Kidney tubule cell (primary cell): Measurements from ENCODE around the gene AADACL3.
A peak's percentile ranks its signal among the peaks of the same experiment; 100 is the strongest.
"Not testable (repeated sequence)": the region's sequence is repeated elsewhere in the genome, so short reads cannot be mapped to it uniquely, and the experiment has no call there.

Source experiments
- DNase-seq: peaks from one replicate; pipeline ENCODE4 v3.0.0-alpha.2; 2018; ENCODE audit warnings: low spot score

Gene AADACL3, protein sequence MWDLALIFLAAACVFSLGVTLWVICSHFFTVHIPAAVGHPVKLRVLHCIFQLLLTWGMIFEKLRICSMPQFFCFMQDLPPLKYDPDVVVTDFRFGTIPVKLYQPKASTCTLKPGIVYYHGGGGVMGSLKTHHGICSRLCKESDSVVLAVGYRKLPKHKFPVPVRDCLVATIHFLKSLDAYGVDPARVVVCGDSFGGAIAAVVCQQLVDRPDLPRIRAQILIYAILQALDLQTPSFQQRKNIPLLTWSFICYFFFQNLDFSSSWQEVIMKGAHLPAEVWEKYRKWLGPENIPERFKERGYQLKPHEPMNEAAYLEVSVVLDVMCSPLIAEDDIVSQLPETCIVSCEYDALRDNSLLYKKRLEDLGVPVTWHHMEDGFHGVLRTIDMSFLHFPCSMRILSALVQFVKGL

GRCh38 chr1:12715896-12716437 lies at the start of gene AADACL3:
TSS of gene AADACL3 (plus strand) at chr1:12716110. CDS start at chr1:12716177, 67 bp downstream.
- DNase-seq = peak; percentile 11

- DNase-seq = no peak
Observed at GRCh38 chr1:12666141-12666735, 49.7 kb upstream of the AADACL3 start.

DNA sequence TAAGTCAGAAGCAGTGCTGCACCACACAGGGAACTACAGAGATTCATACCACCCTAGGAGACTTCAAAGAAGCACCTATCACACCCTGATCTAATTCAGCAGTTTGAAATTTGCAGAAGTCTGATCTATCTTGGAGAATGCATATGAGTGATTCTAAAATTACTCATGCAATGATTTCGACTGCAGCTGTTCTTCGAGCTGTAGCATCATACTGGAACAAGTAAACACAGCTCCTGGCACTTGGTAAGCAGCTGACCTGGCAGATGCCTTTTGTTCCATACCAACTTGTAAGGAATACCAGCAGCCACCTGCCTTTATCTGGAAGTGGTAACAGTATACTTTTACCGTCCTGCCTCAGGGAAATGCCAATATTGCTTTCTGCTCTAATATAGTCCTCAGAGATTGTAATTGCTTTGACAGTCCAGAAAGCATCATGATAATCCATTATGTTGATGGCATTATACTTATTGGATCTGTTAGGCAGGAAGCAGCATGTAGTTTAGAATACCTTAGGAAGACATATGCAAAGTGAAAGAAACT lies 46.3 kb upstream of the AADACL3 start:
- DNase-seq = no peak

- DNase-seq = no peak
Observed at GRCh38 chr1:12674358-12674757, 41.6 kb upstream of the AADACL3 start.

DNA sequence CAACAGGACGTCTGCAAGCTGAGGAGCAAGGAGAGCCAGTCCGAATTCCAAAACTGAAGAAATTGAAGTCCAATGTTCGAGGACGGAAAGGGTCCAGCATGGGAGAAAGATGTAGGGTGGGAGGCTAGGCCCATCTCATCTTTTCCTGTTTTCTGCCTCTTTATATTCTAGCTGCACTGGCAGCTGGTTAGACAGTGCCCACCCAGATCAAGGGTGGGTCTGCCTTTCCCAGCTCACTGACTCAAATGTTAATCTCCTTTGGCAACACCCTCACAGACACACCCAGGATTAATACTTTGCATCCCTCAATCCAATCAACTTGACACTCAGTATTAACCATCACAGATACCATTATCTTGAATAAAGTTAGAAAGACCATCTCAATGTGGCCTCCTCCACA lies 39.8 kb upstream of the AADACL3 start:
- not testable (repeated sequence) for DNase-seq

DNA sequence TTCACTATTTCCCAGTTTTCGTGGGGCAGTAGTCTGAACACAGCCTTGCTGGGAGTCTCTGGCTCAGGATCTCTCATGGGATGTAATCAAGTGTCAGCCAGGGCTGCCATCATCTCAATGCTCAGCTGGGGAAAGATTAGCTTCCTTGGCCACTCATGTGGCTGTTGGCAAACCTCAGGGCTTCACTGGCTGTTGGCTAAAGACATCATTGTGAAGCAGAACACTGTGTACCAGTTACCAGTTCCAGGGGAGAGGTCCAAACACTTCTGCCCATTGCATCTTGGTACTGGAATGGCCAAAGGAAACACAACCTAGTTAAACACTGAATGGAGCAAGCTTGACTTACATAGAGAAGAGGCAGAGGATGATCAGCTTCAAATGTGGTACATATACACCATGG lies 38.3 kb upstream of the AADACL3 start:
- DNase-seq = no peak

GRCh38 chr1:12678350-12678749 lies 37.6 kb upstream of the AADACL3 start:
- no peak for DNase-seq

DNA sequence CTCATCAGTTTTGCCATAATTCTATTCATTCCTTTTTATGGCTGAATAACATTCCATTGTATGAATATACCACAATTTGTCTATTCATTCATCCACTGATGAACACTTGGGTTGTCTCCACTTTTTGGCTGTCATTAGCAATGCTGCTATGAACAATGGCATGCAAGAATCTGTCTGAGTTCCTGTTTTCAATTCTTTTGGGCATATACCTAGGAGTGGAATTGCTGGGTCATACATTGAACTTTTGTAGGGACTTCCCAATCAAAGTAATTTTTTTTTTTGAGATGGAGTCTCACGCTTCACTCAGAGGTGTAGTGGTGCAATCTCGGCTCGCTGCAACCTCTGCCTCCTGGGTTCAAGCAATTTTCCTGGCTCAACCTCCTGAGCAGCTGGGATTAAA lies 37.1 kb upstream of the AADACL3 start:
- no peak for DNase-seq

- DNase-seq = no peak
Observed at GRCh38 chr1:12690156-12690555, 25.8 kb upstream of the AADACL3 start.

DNA sequence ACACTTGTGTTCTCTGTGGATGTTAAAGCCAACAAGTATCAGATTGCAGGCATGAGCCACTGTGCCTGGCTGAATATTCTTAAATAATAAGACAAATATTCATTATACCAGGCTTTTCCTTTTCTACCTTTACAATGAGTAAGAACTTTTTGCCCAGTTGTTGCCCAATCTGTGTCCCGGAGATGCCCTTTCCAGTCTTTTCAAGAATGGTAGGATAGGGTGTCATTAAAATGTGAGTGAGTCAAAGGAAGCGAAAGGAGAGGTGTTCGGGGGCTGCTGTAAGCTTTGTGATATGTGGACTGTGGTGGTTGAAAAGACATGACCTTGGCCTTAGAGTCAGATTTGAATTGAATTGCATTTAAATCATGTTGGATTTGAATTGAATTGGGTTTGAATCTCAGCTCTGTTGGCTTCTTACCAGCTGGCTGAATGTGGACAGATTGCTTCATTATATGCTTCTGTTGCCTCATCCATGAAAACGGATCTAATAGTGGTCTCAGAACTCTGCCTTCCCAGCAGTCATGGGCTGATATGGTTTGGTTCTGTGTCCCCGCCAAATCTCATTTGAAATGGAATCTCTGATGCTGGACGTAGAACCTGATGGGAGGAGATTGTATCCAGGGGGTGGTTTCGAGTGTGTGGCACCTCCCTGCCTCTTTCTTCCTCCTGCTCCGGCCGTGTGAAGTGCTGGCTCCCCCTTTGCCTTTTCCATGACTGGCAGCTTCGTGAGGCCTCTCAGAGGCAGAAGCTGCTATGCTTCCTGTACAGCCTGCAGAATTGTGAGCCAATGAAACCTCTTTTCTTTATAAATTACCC lies 22.7 kb upstream of the AADACL3 start:
- DNase-seq = no peak

- DNase-seq = no peak
Observed at GRCh38 chr1:12696658-12697057, 19.3 kb upstream of the AADACL3 start.

- no peak for DNase-seq
Observed at GRCh38 chr1:12697397-12697796, 18.5 kb upstream of the AADACL3 start.

- DNase-seq = no peak
Observed at GRCh38 chr1:12703821-12704451, 12.0 kb upstream of the AADACL3 start.

DNA sequence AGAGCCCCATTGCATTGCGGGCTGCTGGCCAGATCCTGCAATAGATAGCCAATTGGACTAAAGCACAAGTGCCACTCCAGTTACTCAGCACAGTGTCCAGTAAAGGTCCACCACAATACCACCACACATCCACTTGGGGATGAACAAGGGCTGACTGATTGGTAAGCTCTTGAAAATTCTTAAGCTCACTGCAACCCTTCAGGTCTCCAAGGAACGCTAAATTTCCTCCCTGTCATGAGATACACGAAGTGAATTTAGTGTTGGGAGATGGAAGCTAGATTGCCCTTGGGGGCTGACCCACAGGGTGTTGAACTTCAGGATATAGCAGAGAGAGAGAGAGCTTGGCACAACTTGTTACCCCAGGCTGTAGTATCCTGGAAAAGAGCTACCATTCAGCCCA lies 9.8 kb upstream of the AADACL3 start:
- no peak for DNase-seq

DNA sequence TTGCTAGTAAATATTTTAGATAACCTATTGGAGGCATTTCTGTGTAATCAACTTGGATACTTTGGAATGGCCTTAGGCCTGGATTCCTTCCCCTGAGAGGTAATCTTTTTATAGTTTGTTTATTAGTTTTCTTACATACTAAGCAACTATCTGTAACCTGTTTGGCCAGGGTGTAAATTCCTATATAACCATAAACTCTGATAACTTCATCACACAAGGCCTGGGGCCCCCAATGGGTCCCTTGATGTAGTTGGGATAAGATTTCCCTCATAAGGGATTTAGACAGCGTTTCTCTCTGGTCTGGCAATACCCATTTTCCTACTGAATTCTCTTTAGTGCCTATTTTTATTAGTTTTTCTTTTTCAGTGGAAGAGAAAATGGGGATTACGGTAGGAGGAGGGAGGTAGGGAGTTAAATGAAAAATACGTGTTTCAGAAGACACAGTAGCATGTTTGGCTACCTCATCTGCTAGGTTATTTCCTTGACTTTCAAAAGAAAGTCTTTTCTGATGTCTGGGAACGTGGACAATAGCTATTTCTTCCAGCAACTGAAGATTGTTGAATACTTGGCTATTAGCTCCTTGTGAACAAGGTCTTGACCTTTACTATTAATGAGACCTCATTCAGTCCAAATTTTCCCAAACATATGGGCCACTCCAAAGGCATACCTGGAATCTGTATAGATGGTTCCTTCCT lies 7.4 kb upstream of the AADACL3 start:
- DNase-seq = no peak

- DNase-seq = no peak
Observed at GRCh38 chr1:12709091-12709491, 6.8 kb upstream of the AADACL3 start.

DNA sequence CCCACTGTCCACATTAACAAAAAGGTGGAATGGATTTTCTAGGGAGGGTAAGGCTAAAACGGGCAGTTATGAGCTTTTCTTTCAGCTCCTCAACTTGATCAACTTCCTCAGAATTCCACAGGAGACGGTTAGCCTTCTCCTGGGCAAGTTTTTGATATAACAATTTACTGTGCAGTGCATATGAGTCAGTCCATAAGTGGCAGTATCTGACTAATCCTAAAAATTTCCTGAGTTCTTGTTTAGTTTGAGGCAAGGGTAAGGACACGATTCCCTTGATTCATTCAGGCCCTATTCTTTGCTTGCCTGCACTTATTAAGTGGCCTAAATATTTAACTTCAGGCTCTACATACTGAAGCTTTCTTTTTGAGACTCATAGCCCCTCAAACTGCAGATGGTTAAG lies 6.2 kb upstream of the AADACL3 start:
- DNase-seq = peak; percentile 15

DNA sequence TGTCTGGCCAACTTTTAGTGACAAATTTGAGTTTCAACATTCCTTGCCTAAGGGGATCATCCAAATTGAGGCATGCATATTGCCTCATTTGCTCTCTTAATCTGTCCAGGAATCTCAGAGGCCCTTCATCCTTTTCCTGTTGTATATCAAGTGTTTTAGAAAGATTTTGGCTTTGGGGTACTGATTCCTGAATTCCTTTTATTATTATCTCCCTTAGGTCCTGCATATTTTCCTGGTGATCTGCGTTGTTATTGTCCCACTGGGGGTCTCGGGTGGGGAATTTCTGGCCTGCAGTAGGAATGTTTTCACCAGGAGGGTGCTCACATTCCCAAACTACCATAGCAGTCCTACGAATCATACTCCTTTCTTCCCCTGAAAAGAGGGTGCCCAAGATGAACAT lies 4.4 kb upstream of the AADACL3 start:
- DNase-seq = peak; percentile 59

- no peak for DNase-seq
Observed at GRCh38 chr1:12712076-12712475, 3.8 kb upstream of the AADACL3 start.

DNA sequence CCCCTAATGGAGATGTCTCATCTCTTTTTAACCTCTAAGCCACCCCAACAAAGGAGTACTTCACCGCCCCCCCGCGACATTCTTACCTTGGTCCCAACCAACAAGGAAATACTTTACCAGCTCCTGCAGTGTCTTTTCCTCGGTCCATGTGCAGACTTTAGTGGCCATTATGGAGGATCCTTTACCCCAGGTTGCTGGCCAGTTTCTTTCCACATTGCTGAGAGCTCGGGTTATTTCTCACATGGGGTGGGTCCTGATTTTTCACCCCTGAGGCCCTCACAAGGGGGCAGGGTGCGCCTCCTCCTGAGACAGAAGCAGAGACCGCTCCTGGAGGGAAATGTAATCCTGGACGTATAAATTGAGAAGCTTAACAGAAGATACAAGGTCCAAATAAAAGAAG lies 3.0 kb upstream of the AADACL3 start:
- DNase-seq = no peak

GRCh38 chr1:12713651-12714050 lies 2.3 kb upstream of the AADACL3 start:
- DNase-seq = not testable (repeated sequence)
